Fibroblast of skin of back (primary cell): ENCODE data around the gene SLC22A24. TPM values are rescaled to one million over a fixed set of nuclear protein-coding genes. Genes with fewer than 3 reads are reported as not detected.
A peak's percentile ranks its signal among the peaks of the same experiment; 100 is the strongest.
"Not testable (repeated sequence)": the region's sequence is repeated elsewhere in the genome, so short reads cannot be mapped to it uniquely, and the experiment has no call there.

Source experiments
- DNase-seq: peaks from one replicate; pipeline ENCODE4 v3.0.0-alpha.2; 2013
- polyA plus RNA-seq, 2 experiments: library from polyadenylated mRNA; unstranded; fragments of 120-200 nt; gene quantifications; one replicate each; pipeline ENCODE4 v1.2.1, GENCODE V29; 2013; ENCODE audit not compliant: insufficient read length in 2 of 2

The SLC22A24 gene, protein sequence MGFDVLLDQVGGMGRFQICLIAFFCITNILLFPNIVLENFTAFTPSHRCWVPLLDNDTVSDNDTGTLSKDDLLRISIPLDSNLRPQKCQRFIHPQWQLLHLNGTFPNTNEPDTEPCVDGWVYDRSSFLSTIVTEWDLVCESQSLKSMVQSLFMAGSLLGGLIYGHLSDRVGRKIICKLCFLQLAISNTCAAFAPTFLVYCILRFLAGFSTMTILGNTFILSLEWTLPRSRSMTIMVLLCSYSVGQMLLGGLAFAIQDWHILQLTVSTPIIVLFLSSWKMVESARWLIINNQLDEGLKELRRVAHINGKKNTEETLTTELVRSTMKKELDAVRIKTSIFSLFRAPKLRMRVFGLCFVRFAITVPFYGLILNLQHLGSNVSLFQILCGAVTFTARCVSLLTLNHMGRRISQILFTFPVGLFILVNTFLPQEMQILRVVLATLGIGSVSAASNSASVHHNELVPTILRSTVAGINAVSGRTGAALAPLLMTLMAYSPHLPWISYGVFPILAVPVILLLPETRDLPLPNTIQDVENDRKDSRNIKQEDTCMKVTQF
- polyA plus RNA-seq (2013, experiment 1 of 2; ENCODE audit: insufficient read length): not detected
- polyA plus RNA-seq (2013, experiment 2 of 2; ENCODE audit: insufficient read length): not detected

DNA sequence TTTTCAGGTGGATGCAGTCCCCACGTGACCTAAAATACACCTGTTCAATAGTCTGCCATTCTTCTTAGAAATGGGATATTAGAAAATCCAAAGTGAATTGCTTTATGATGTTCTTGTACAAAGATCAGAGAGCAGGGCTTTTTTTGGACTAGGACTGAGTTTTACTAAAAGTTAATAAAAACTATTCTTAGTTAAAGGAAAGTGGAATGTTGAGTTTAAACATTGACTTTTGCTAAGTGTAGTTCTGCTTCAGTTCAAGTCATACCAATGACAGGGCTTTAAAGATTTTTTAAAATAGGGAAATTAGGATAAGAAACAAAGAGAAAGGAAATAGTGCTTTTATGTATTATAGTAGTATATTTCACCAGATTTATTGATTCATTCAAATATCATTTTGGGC lies at the start of gene SLC22A24:
TSS of gene SLC22A24 (minus strand) at position 101 of the 400 bp plus-strand sequence. CDS start 442 bp downstream, outside the sequence.
- no peak for DNase-seq

DNA sequence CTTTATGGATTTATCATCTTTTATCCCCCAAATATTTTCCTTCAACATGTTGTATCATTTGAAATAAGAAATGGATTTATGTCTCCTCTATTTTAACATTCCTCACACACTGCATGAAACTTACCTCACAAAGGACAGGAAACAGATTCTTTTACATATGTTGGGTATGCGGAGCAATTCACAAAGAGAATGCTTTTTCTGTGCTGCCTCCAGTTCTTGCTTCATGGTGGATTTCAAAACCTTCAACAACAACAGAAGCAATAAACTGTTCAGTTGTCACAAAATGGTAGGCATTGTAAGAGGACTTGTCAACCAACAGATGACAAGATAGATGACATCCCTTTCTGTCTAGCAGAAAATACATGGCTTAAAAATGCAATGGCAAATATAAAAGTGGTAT lies 36.5 kb upstream of the SLC22A24 start:
- DNase-seq: no peak

GRCh38 chr11:63179432-63180041 lies 35.5 kb upstream of the SLC22A24 start:
- no peak for DNase-seq

DNA sequence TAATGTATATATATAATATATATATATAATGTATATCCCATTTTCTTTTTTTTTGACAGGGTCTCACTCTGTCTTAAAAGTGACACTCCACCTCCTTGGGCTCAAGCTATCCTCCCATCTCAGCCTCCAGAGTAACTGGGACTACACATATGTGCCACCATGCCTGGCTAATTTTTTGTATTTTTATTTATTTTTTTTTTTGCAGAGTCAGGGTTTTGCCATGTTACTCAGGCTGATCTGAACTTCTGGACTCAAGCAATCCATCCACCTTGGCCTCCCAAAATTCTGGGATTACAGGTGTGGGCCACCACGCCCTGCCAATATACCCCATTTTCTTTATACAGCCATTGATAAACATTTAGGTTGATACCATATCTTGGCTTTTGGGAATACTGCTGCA lies 33.9 kb upstream of the SLC22A24 start:
- no peak for DNase-seq

DNA sequence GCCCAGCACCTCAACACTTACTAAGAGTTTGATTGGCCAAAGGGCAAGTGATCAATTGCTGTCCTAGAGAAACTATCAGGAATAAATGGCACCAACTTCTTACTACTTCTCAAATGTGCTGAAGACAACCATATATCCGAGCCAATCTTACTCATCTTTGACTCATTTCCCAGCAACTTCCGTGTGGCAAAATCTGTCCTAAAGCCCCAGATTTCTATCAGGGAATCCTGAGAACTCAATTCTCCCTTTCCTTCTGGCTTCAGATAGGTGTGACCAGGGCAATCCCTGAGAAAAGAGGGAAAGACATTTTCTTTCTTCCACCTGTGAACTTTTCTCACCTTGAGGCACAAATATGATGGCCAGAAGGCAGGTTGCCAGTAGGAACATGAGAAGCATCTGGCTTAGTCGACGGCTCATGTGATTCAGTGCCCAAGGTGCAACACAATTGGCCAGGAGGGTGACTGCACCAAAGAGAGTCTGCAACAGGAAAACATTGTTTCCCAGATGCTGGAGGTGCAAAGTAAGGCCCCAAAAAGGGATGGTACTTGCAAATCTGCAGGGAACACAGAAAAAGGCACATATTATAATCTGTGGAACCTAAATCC lies 21.8 kb upstream of the SLC22A24 start:
- DNase-seq: no peak

DNA sequence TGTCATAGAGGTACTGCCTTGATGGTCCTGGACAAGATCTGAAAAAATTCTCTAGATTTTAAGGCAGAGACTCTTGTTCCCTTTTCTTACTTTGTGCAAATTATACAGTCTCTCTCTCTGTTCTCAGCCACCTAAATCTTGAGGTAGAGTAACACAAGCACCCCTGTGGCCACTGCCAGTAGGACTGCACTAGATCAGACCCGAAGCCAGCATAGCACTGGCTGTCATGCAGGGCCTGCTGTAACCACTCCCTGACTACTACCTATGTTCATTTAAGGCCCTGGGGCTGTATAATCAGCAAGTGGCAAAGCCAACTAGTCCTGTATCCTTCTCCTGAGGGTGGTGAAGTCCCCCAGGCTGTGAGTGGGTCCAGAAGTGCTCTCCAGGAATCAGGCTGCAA lies 11.8 kb upstream of the SLC22A24 start:
- DNase-seq: no peak

DNA sequence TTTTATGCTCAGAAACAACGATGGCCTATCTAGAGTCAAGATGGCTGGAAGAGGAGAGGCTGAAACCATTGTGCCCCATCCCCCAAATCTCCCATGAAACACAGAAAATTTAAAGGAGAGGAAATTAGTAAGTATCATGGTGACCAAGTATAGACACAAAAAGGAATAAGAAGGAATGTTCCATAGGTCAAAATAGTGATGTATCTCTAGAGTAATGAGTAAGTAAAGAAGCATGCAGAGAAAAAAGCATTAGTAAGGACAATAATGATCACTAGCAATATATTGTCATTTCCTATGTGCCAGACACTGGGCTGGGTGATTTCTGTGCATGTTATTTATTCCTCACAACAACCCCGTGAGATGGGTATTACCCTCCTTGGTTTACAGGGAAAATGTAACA lies 2.6 kb upstream of the SLC22A24 start:
- peak; percentile 51 for DNase-seq

DNA sequence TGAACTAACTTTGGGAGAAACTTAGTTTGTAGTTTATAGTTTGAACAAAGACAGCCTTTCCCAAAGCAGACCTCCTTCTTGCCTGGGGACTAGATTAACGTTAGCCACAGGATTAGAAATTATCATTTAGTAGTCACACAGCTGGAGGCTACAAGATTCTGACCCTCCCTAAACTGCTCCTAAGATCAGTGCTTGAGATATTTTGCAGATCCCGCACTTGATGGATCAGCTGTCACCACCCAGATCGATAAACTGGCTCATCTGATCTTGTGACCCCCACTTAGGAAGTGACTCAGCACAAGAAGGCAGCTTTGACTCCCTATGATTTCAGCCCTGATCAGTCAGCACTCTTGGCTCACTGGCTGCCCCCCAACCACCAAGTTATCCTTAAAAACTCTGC lies 1.6 kb downstream of the SLC22A24 start:
- DNase-seq: no peak

- DNase-seq: no peak
These were observed 10.8 kb downstream of the SLC22A24 start for GRCh38 chr11:63132985-63133775.

DNA sequence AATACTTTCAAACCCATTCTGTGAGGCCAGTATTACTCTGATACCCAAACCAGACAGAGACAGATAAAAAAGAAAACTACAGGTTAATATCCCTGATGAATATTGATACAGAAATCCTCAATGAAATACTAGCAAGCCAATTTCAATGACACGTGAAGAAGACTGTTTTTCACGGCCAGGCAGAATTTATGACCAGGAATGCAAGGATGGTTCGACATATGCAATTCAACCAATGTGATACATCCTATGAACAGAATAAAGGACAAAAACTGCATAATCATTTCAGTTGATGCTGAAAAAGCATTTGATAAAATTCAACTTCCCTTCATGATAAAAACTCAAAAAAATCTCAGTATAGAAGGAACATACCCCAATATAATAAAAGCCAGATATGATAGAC lies 44.5 kb downstream of the SLC22A24 start:
- DNase-seq: no peak

DNA sequence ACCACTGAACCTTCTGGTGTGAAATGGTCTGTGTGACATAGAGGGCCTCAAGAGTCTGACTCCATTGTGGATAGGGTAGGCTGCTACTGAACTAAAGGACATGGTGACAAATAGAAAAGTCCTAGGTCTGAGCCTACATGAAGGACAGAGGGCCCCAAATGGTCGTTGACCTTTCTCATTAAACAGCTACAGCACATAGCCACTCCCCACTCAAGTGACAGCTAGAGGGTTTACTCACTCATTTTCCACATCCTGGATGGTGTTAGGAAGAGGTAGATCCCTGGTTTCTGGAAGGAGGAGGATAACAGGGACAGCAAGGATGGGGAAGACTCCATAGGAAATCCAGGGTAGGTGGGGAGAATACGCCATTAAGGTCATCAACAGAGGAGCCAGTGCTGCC lies 63.3 kb downstream of the SLC22A24 start:
- DNase-seq: no peak

DNA sequence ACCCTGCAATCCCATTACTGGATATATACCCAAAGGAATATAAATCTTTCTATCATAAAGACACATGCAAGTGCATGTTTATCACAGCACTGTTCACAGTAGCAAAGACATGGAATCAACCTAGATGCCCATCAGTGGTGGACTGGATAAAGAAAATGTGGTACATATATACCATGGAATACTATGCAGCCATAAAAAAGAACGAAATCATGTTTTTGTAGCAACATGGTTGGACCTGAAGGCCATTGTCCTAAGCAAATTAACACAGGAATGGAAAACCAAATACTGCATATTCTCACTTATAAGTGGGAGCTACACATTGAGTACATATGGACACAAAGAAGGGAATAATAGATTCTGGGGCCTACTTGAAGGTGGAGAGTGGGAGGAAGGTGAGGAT lies 97.8 kb downstream of the SLC22A24 start:
- not testable (repeated sequence) for DNase-seq

DNA sequence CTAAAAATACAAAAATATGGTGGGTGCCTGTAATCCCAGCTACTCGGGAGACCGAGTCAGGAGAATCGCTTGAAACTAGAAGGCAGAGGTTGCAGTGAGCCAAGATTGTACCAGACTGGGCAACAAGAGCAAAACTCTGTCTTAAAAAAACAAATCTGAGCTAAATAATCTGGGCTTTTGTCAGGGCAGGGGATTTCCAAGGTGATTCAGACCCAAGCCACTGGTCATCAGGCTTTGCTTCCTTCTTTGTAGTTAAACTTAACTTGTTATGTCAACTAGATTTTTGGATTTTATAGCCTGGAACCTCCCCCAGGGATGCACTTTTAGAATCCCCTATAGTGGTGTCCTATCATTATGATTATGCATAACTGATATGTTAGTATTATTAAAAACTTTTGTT lies 101.4 kb downstream of the SLC22A24 start:
- DNase-seq: no peak

DNA sequence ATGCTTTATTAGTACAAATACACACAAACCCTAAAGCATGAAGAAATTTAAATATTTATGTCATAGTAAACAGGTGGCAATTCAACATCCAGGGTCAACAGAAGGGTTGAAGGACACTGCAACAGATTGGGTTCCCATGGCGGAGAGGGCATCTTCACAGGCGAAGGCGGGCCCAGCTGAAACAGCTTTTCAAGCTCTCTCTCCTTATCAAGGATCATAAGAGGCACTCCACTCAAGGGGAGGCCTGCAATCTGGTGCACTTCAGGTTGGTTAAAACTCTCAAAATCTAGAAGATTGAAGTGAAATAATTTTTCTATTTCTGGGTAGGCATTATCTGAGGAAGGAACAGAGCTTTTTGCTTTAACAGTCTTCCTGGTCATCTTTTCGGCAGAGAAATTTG lies 111.6 kb downstream of the SLC22A24 start:
- DNase-seq: no peak
